GM23338 (cell line): ENCODE data around the gene HSF5. TPM values are rescaled to one million over a fixed set of nuclear protein-coding genes. Genes with fewer than 3 reads are reported as not detected.
A peak's percentile ranks its signal among the peaks of the same experiment; 100 is the strongest.

Experiments
- ATAC-seq: fragments of 200-7000 bp; cut with Tn5 transposase; 3 replicates; pipeline ENCODE4 v1.9.1; 2020
- DNase-seq: peaks from one replicate; pipeline ENCODE4 v3.0.0-alpha.2; 2015; ENCODE audit warnings: low spot score
- H2AFZ ChIP-seq: fragments of 200-600 bp; sonication (generic); 2 replicates; pipeline ENCODE4 v1.8.0; 2016; ENCODE audit warnings: antibody characterized with exemption, mild to moderate bottlenecking, moderate library complexity
- H3F3A ChIP-seq: fragments of 200-600 bp; sonication (generic); replicated peaks from 2 replicates; pipeline ENCODE4 v1.8.0; 2017; ENCODE audit warnings: antibody characterized with exemption, mixed run types, low read depth
- H3K27ac ChIP-seq: fragments of 200-600 bp; sonication (generic); 2 replicates; pipeline ENCODE4 v1.6.1; 2016; ENCODE audit warnings: low read depth
- H3K27me3 ChIP-seq: fragments of 200-600 bp; sonication (generic); 2 replicates; pipeline ENCODE4 v1.8.0; 2016; ENCODE audit warnings: mild to moderate bottlenecking, mixed run types, moderate library complexity; ENCODE audit not compliant: insufficient read depth
- H3K36me3 ChIP-seq: fragments of 200-600 bp; sonication (generic); 2 replicates; pipeline ENCODE4 v1.8.0; 2016; ENCODE audit warnings: mild to moderate bottlenecking; ENCODE audit not compliant: insufficient read depth
- H3K4me1 ChIP-seq: fragments of 200-600 bp; sonication (generic); 2 replicates; pipeline ENCODE4 v1.8.0; 2016; ENCODE audit warnings: mild to moderate bottlenecking, moderate library complexity; ENCODE audit not compliant: insufficient read depth
- H3K4me2 ChIP-seq: fragments of 200-600 bp; sonication (generic); 2 replicates; pipeline ENCODE4 v1.7.1; 2017; ENCODE audit warnings: mixed run types
- H3K4me3 ChIP-seq: fragments of 200-600 bp; sonication (generic); 2 replicates; pipeline ENCODE4 v1.6.1; 2016; ENCODE audit warnings: mixed run types
- H3K79me2 ChIP-seq: fragments of 200-600 bp; sonication (generic); replicated peaks from 2 replicates; pipeline ENCODE4 v1.8.0; 2017; ENCODE audit warnings: mild to moderate bottlenecking; ENCODE audit not compliant: insufficient read depth
- H3K9me2 ChIP-seq: fragments of 200-600 bp; sonication (generic); 2 replicates; pipeline ENCODE4 v1.8.0; 2017; ENCODE audit not compliant: insufficient read depth
- H4K20me1 ChIP-seq: fragments of 200-600 bp; sonication (generic); replicated peaks from 2 replicates; pipeline ENCODE4 v1.8.0; 2017; ENCODE audit warnings: mild to moderate bottlenecking; ENCODE audit not compliant: insufficient read depth
- H3K27ac Mint-ChIP-seq: 2 replicates; pipeline ENCODE4 v1.8.0; 2020; ENCODE audit warnings: inconsistent platforms, mild to moderate bottlenecking, moderate library complexity, mixed read lengths
- H3K27me3 Mint-ChIP-seq: 3 replicates; pipeline ENCODE4 v1.8.0; 2022; ENCODE audit warnings: low read depth, mild to moderate bottlenecking, moderate library complexity, mixed read lengths, inconsistent platforms; ENCODE audit not compliant: insufficient read depth, poor library complexity
- H3K36me3 Mint-ChIP-seq: 3 replicates; pipeline ENCODE4 v1.8.0; 2021; ENCODE audit warnings: low read depth, mild to moderate bottlenecking, inconsistent platforms, moderate library complexity, mixed read lengths
- H3K4me1 Mint-ChIP-seq: 3 replicates; pipeline ENCODE4 v1.8.0; 2020; ENCODE audit warnings: mild to moderate bottlenecking, inconsistent platforms, mixed read lengths
- H3K4me3 Mint-ChIP-seq: 3 replicates; pipeline ENCODE4 v1.8.0; 2021; ENCODE audit warnings: moderate library complexity, mild to moderate bottlenecking, inconsistent platforms, mixed read lengths
- H3K9me3 Mint-ChIP-seq: 3 replicates; pipeline ENCODE4 v1.8.0; 2020; ENCODE audit warnings: moderate library complexity, mild to moderate bottlenecking, inconsistent platforms, mixed read lengths
- EZH2 ChIP-seq: fragments of 200-600 bp; sonication (generic); IDR thresholded peaks from one replicate; pipeline ENCODE4 v1.8.0; 2017; ENCODE audit warnings: antibody characterized with exemption, mild to moderate bottlenecking, low read depth; ENCODE audit not compliant: unreplicated experiment
- JUNB ChIP-seq: IDR thresholded peaks from one replicate; pipeline ENCODE4 v1.6.1; 2016; ENCODE audit warnings: antibody characterized with exemption; ENCODE audit not compliant: unreplicated experiment
- STAT1 ChIP-seq: IDR thresholded peaks from one replicate; pipeline ENCODE4 v1.6.1; 2016; ENCODE audit warnings: antibody characterized with exemption; ENCODE audit not compliant: unreplicated experiment
- ZNF114 ChIP-seq: fragments of 250-450 bp; sonication (Bioruptor Pico); IDR thresholded peaks from 2 replicates; pipeline ENCODE4 v1.5.0; 2020; ENCODE audit warnings: mild to moderate bottlenecking, moderate library complexity
- ZNF331 ChIP-seq: fragments of 250-450 bp; sonication (Bioruptor Pico); IDR thresholded peaks from 2 replicates; pipeline ENCODE4 v1.5.0; 2020; ENCODE audit warnings: low read depth, mild to moderate bottlenecking, moderate library complexity
- polyA plus RNA-seq: library from polyadenylated mRNA; unstranded; fragments of >200 nt; fragmentation: Nextera tagmentation; extraction: Ambion mirVana; gene quantifications from 2 replicates; pipeline ENCODE4 v1.2.1, GENCODE V29; 2016
- total RNA-seq: library from RNA; depleted of rRNA; stranded (reverse); fragments of >200 nt; shearing (Covaris generic); gene quantifications from 2 replicates; pipeline ENCODE4 v1.2.3, GENCODE V29; 2014
- TF ChIP-seq, protein P1 (sequence below): IDR thresholded peaks from one replicate; pipeline ENCODE4 v1.6.1; 2018; ENCODE audit warnings: antibody characterized with exemption; ENCODE audit not compliant: unreplicated experiment
- TF ChIP-seq, protein P2 (sequence below), 2 experiments: fragments of 200-600 bp in 1 of 2; sonication (generic) in 1 of 2; conservative IDR thresholded peaks; 2 replicates each; pipeline versions ENCODE4 v1.5.1 to v1.6.1; 2016 to 2017; ENCODE audit warnings: antibody characterized with exemption in 2 of 2, low read depth in 2 of 2, mild to moderate bottlenecking in 2 of 2, moderate library complexity in 1 of 2
- TF ChIP-seq, protein P3 (sequence below): IDR thresholded peaks from 2 replicates; pipeline ENCODE4 v1.6.1; 2016; ENCODE audit warnings: antibody characterized with exemption

HSF5 gene
- total and polyA plus RNA-seq, 2 experiments from 2014 or later = 0.24 TPM; not detected in 1

- H3K4me3 Mint-ChIP-seq = peak overlapping the region; percentile 35; the same call in 1 of the 3 replicates
- H2AFZ ChIP-seq = no peak overlapping the region
Observed at GRCh38 chr17:58415371-58416055, 72.7 kb downstream of the HSF5 start.

GRCh38 chr17:58414596-58414997 lies 73.6 kb downstream of the HSF5 start:
- Mint-ChIP-seq H3K4me1 (peaks cover 22% of the 10 kb centered on the region; the same call in 2 of the 3 replicates), H3K9me3 (no peaks in the 10 kb centered on the region), H3K27me3 (no peaks in the 10 kb centered on the region), H3K4me3 (no peak overlapping the region), H3K36me3 (no peaks in the 10 kb centered on the region), H3K27ac (no peak overlapping the region)
- ATAC-seq (no peak), DNase-seq (no peak)
- Histone ChIP-seq H3K9me2 (no peaks in the 10 kb centered on the region), H3K36me3 (no peaks in the 10 kb centered on the region), H3F3A (no peaks in the 10 kb centered on the region), H2AFZ (no peak overlapping the region), H3K4me1 (peaks cover 11% of the 10 kb centered on the region), H3K4me2 (no peak overlapping the region), H4K20me1 (no peaks in the 10 kb centered on the region; the same call in 1 of the 2 replicates), H3K79me2 (no peaks in the 10 kb centered on the region), H3K27ac (no peak overlapping the region), H3K4me3 (no peak overlapping the region), H3K27me3 (no peaks in the 10 kb centered on the region)
- TF ChIP-seq, protein P1, sequence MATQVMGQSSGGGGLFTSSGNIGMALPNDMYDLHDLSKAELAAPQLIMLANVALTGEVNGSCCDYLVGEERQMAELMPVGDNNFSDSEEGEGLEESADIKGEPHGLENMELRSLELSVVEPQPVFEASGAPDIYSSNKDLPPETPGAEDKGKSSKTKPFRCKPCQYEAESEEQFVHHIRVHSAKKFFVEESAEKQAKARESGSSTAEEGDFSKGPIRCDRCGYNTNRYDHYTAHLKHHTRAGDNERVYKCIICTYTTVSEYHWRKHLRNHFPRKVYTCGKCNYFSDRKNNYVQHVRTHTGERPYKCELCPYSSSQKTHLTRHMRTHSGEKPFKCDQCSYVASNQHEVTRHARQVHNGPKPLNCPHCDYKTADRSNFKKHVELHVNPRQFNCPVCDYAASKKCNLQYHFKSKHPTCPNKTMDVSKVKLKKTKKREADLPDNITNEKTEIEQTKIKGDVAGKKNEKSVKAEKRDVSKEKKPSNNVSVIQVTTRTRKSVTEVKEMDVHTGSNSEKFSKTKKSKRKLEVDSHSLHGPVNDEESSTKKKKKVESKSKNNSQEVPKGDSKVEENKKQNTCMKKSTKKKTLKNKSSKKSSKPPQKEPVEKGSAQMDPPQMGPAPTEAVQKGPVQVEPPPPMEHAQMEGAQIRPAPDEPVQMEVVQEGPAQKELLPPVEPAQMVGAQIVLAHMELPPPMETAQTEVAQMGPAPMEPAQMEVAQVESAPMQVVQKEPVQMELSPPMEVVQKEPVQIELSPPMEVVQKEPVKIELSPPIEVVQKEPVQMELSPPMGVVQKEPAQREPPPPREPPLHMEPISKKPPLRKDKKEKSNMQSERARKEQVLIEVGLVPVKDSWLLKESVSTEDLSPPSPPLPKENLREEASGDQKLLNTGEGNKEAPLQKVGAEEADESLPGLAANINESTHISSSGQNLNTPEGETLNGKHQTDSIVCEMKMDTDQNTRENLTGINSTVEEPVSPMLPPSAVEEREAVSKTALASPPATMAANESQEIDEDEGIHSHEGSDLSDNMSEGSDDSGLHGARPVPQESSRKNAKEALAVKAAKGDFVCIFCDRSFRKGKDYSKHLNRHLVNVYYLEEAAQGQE = no peak
- no peak for TF ChIP-seq ZNF331 (CRISPR knock-in tag)
- TF ChIP-seq, protein P2, sequence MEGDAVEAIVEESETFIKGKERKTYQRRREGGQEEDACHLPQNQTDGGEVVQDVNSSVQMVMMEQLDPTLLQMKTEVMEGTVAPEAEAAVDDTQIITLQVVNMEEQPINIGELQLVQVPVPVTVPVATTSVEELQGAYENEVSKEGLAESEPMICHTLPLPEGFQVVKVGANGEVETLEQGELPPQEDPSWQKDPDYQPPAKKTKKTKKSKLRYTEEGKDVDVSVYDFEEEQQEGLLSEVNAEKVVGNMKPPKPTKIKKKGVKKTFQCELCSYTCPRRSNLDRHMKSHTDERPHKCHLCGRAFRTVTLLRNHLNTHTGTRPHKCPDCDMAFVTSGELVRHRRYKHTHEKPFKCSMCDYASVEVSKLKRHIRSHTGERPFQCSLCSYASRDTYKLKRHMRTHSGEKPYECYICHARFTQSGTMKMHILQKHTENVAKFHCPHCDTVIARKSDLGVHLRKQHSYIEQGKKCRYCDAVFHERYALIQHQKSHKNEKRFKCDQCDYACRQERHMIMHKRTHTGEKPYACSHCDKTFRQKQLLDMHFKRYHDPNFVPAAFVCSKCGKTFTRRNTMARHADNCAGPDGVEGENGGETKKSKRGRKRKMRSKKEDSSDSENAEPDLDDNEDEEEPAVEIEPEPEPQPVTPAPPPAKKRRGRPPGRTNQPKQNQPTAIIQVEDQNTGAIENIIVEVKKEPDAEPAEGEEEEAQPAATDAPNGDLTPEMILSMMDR (conservative IDR thresholded peaks at IDR 0.05; ENCODE audit: low read depth in 2 of 2) = no peak

More at GRCh38 chr17:58415371-58416055, 72.7 kb downstream of the HSF5 start:
- no peak overlapping the region for H3K27ac ChIP-seq
- ATAC-seq (peak; percentile 41), DNase-seq (peak; percentile 13)
- Mint-ChIP-seq H3K27ac (no peak overlapping the region), H3K4me1 (peaks cover 22% of the 10 kb centered on the region; the same call in 2 of the 3 replicates), H3K36me3 (no peaks in the 10 kb centered on the region), H3K9me3 (no peaks in the 10 kb centered on the region), H3K27me3 (no peaks in the 10 kb centered on the region)
- H3K36me3 ChIP-seq = no peaks in the 10 kb centered on the region
- no peak overlapping the region for H3K4me3 ChIP-seq
- TF ChIP-seq ZNF114 (CRISPR knock-in tag) (no peak), STAT1 (no peak), EZH2 (no peak), JUNB (no peak), ZNF331 (CRISPR knock-in tag) (no peak)
- TF ChIP-seq, protein P3, sequence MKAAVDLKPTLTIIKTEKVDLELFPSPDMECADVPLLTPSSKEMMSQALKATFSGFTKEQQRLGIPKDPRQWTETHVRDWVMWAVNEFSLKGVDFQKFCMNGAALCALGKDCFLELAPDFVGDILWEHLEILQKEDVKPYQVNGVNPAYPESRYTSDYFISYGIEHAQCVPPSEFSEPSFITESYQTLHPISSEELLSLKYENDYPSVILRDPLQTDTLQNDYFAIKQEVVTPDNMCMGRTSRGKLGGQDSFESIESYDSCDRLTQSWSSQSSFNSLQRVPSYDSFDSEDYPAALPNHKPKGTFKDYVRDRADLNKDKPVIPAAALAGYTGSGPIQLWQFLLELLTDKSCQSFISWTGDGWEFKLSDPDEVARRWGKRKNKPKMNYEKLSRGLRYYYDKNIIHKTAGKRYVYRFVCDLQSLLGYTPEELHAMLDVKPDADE = no peak
- no peaks in the 10 kb centered on the region for H3K79me2 ChIP-seq
- no peaks in the 10 kb centered on the region for H3F3A ChIP-seq
- H3K27me3 ChIP-seq = no peaks in the 10 kb centered on the region
- H4K20me1 ChIP-seq = no peaks in the 10 kb centered on the region; the same call in 1 of the 2 replicates
- peaks cover 11% of the 10 kb centered on the region for H3K4me1 ChIP-seq
- peak overlapping the region; percentile 27; the same call in 1 of the 2 replicates for H3K4me2 ChIP-seq
- no peaks in the 10 kb centered on the region for H3K9me2 ChIP-seq
